WTC11 (cell line): ENCODE results near the gene RIMKLB. TPM values are rescaled to one million over a fixed set of nuclear protein-coding genes. Genes with fewer than 3 reads are reported as not detected.

Experiments
- ATAC-seq: fragments of 200-7000 bp; cut with Tn5 transposase; 2 replicates; pipeline ENCODE4 v1.10.0; 2021; ENCODE audit warnings: mild to moderate bottlenecking, moderate library complexity
- CTCF ChIA-PET: fragments of 300-600 bp; sonication (Branson Sonifier 250); formaldehyde crosslinking; loops from one replicate; lab custom pipeline; 2021; ENCODE audit warnings: antibody characterized with exemption; lab: Charles Lee
- POLR2A ChIA-PET: fragments of 350-600 bp; sonication (Branson Sonifier 250); formaldehyde crosslinking; loops from one replicate; lab custom pipeline; 2021; ENCODE audit warnings: antibody characterized with exemption; lab: Charles Lee
- DNase-seq: peaks from one replicate; pipeline ENCODE4 v3.0.0; 2021; ENCODE audit warnings: low spot score
- H3K27ac Mint-ChIP-seq: 2 replicates; pipeline ENCODE4 v1.8.0; 2021; ENCODE audit warnings: mixed read lengths
- H3K27me3 Mint-ChIP-seq: 2 replicates; pipeline ENCODE4 v1.8.0; 2021; ENCODE audit warnings: low read depth, mild to moderate bottlenecking, moderate library complexity, mixed read lengths
- H3K36me3 Mint-ChIP-seq: 2 replicates; pipeline ENCODE4 v1.8.0; 2021; ENCODE audit warnings: mixed read lengths
- H3K4me1 Mint-ChIP-seq: 2 replicates; pipeline ENCODE4 v1.8.0; 2022; ENCODE audit warnings: mixed read lengths
- H3K4me3 Mint-ChIP-seq: 2 replicates; pipeline ENCODE4 v1.8.0; 2021; ENCODE audit warnings: mild to moderate bottlenecking, moderate library complexity, mixed read lengths
- H3K9me3 Mint-ChIP-seq: 2 replicates; pipeline ENCODE4 v1.8.0; 2021; ENCODE audit warnings: mixed read lengths
- CBFB ChIP-seq: sonication (generic); formaldehyde crosslinking; IDR thresholded peaks from 2 replicates; pipeline ENCODE4 v1.8.1; 2022; ENCODE audit warnings: mild to moderate bottlenecking, low read depth, missing genetic modification reagents
- ETV6 ChIP-seq: sonication (generic); formaldehyde crosslinking; IDR thresholded peaks from 2 replicates; pipeline ENCODE4 v1.8.1; 2022; ENCODE audit warnings: mild to moderate bottlenecking, missing genetic modification reagents
- KAT7 ChIP-seq: sonication (generic); formaldehyde crosslinking; IDR thresholded peaks from 2 replicates; pipeline ENCODE4 v1.8.1; 2023; ENCODE audit warnings: missing genetic modification reagents, mild to moderate bottlenecking, borderline replicate concordance
- MYBL2 ChIP-seq: sonication (generic); formaldehyde crosslinking; IDR thresholded peaks from 2 replicates; pipeline ENCODE4 v1.8.1; 2023; ENCODE audit warnings: mild to moderate bottlenecking, moderate library complexity, missing genetic modification reagents
- NFYB ChIP-seq: sonication (generic); formaldehyde crosslinking; conservative IDR thresholded peaks from 2 replicates; pipeline ENCODE4 v1.8.0; 2022; ENCODE audit warnings: low read depth, missing genetic modification reagents
- NR2C2 ChIP-seq: sonication (generic); formaldehyde crosslinking; IDR thresholded peaks from 2 replicates; pipeline ENCODE4 v1.8.0; 2022; ENCODE audit warnings: mild to moderate bottlenecking, missing genetic modification reagents
- SMAD4 ChIP-seq: sonication (generic); formaldehyde crosslinking; IDR thresholded peaks from 2 replicates; pipeline ENCODE4 v1.8.0; 2022; ENCODE audit warnings: mild to moderate bottlenecking, missing genetic modification reagents
- SOX15 ChIP-seq: fragments of 250-450 bp; sonication (Bioruptor Pico); IDR thresholded peaks from 2 replicates; pipeline ENCODE4 v1.9.0; 2021; ENCODE audit warnings: mild to moderate bottlenecking
- TEAD4 ChIP-seq: sonication (generic); formaldehyde crosslinking; IDR thresholded peaks from 2 replicates; pipeline ENCODE4 v1.8.0; 2022; ENCODE audit warnings: mild to moderate bottlenecking, missing genetic modification reagents
- ZNF317 ChIP-seq: sonication (generic); formaldehyde crosslinking; IDR thresholded peaks from 2 replicates; pipeline ENCODE4 v1.8.1; 2023; ENCODE audit warnings: low read depth, mild to moderate bottlenecking, moderate library complexity, missing genetic modification reagents, borderline replicate concordance
- ZNF396 ChIP-seq: fragments of 250-450 bp; sonication (Bioruptor Pico); IDR thresholded peaks from 2 replicates; pipeline ENCODE4 v1.8.0; 2021; ENCODE audit warnings: mild to moderate bottlenecking, moderate library complexity, borderline replicate concordance
- ZNF416 ChIP-seq: fragments of 250-450 bp; sonication (Bioruptor Pico); IDR thresholded peaks from 2 replicates; pipeline ENCODE4 v1.9.0; 2021; ENCODE audit warnings: mild to moderate bottlenecking, inconsistent platforms
- total RNA-seq: library from RNA; stranded (reverse); gene quantifications from 3 replicates; pipeline ENCODE4 v1.2.3, GENCODE V29; 2021
- TF ChIP-seq, protein P1 (sequence below): fragments of 250-450 bp; sonication (Bioruptor Pico); IDR thresholded peaks from 2 replicates; pipeline ENCODE4 v1.9.0; 2021; ENCODE audit warnings: mild to moderate bottlenecking
- TF ChIP-seq, protein P2 (sequence below): sonication (generic); formaldehyde crosslinking; IDR thresholded peaks from 2 replicates; pipeline ENCODE4 v1.8.1; 2022; ENCODE audit warnings: mild to moderate bottlenecking, moderate library complexity, missing genetic modification reagents
- TF ChIP-seq, protein P3 (sequence below): sonication (generic); formaldehyde crosslinking; IDR thresholded peaks from 2 replicates; pipeline ENCODE4 v1.8.1; 2022; ENCODE audit warnings: mild to moderate bottlenecking, missing genetic modification reagents, moderate library complexity, borderline replicate concordance
- TF ChIP-seq, protein P4 (sequence below): sonication (generic); formaldehyde crosslinking; IDR thresholded peaks from 2 replicates; pipeline ENCODE4 v1.8.1; 2023; ENCODE audit warnings: mild to moderate bottlenecking, missing genetic modification reagents, moderate library complexity
- TF ChIP-seq, protein P5 (sequence below): sonication (generic); formaldehyde crosslinking; IDR thresholded peaks from 2 replicates; pipeline ENCODE4 v1.8.0; 2023; ENCODE audit warnings: mild to moderate bottlenecking, missing genetic modification reagents
- TF ChIP-seq, protein P6 (sequence below): sonication (generic); formaldehyde crosslinking; IDR thresholded peaks from 2 replicates; pipeline ENCODE4 v1.8.0; 2022; ENCODE audit warnings: mild to moderate bottlenecking, missing genetic modification reagents
- TF ChIP-seq, protein P7 (sequence below): fragments of 250-450 bp; sonication (Bioruptor Pico); IDR thresholded peaks from 2 replicates; pipeline ENCODE4 v1.9.0; 2021; ENCODE audit warnings: moderate library complexity, mild to moderate bottlenecking, inconsistent platforms, borderline replicate concordance

The RIMKLB gene
- total RNA-seq, 1 experiment from 2014 or later, result 106 TPM

DNA sequence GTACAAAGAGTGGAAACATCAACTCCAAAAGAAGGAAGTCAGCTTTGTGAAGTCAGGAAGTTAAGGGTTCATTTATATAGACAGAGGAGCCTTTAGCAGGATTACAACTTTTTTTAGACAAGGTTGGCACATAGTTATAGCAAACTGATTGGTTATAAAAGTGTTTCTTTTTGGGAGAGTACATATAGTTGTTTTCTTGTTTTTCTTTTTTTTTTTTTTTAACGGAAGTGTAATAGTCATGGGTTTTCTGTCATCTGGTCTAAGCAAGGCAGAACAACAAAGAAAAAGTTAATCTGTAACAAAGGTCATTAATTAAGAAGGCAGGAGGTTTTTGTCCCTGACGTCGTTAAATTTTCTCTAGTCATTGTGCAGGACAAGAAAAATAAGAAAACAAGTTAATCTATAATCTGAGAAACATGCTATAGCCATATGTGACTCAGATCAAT, 22.2 kb upstream of the RIMKLB start (continued):
- TF ChIP-seq, protein P1, sequence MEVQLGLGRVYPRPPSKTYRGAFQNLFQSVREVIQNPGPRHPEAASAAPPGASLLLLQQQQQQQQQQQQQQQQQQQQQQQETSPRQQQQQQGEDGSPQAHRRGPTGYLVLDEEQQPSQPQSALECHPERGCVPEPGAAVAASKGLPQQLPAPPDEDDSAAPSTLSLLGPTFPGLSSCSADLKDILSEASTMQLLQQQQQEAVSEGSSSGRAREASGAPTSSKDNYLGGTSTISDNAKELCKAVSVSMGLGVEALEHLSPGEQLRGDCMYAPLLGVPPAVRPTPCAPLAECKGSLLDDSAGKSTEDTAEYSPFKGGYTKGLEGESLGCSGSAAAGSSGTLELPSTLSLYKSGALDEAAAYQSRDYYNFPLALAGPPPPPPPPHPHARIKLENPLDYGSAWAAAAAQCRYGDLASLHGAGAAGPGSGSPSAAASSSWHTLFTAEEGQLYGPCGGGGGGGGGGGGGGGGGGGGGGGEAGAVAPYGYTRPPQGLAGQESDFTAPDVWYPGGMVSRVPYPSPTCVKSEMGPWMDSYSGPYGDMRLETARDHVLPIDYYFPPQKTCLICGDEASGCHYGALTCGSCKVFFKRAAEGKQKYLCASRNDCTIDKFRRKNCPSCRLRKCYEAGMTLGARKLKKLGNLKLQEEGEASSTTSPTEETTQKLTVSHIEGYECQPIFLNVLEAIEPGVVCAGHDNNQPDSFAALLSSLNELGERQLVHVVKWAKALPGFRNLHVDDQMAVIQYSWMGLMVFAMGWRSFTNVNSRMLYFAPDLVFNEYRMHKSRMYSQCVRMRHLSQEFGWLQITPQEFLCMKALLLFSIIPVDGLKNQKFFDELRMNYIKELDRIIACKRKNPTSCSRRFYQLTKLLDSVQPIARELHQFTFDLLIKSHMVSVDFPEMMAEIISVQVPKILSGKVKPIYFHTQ (CRISPR knock-in tag), result no peak
- no peak for TF ChIP-seq ZNF317 (CRISPR knock-in tag)
- no peak for TF ChIP-seq SOX15

DNA sequence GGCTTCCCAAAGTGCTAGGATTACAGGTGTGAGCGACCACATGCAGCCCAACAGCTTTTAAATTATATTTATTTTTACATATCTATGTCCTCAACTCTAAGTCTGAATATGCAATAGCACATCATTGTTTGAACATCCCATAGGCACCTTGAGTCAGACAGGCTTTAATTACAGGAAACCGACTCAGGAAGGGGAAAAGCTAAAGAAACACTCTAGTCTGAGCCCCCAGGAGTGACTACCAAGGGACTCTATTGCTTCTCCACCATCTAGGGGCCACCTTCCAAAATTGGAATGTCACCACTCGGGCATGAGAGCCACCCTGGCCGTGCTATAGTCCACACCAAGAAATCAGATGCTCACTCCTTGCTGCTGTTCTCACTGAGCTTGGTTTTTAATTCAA, 21.1 kb upstream of the RIMKLB start:
- ChIA-PET CTCF (interaction anchor here (0.6 to 2.8 kb wide), 7 partner anchors 19 to 373 kb away, joined by 3 to 11 read pairs (median 9); no protein-coding TSS in a partner anchor), POLR2A (no interaction called here)
- H3K4me1 Mint-ChIP-seq, result peaks cover 23% of the 10 kb centered on the region
- no peaks in the 10 kb centered on the region for H3K36me3 Mint-ChIP-seq
- no peak overlapping the region for H3K4me3 Mint-ChIP-seq
- H3K9me3 Mint-ChIP-seq, result peaks cover 5% of the 10 kb centered on the region
- no peak for ATAC-seq
- H3K27ac Mint-ChIP-seq, result no peak overlapping the region
- no peaks in the 10 kb centered on the region for H3K27me3 Mint-ChIP-seq
- no peak for TF ChIP-seq ZNF396 (CRISPR knock-in tag)
- no peak for TF ChIP-seq NR2C2
- TF ChIP-seq SMAD4 (CRISPR knock-in tag), result no peak
- TF ChIP-seq CBFB (CRISPR knock-in tag), result no peak
- TF ChIP-seq ZNF416 (CRISPR knock-in tag), result no peak
- TF ChIP-seq, protein P2, sequence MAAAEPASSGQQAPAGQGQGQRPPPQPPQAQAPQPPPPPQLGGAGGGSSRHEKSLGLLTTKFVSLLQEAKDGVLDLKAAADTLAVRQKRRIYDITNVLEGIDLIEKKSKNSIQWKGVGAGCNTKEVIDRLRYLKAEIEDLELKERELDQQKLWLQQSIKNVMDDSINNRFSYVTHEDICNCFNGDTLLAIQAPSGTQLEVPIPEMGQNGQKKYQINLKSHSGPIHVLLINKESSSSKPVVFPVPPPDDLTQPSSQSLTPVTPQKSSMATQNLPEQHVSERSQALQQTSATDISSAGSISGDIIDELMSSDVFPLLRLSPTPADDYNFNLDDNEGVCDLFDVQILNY (CRISPR knock-in tag), result no peak
- no peak for TF ChIP-seq KAT7 (CRISPR knock-in tag)
- TF ChIP-seq NFYB (CRISPR knock-in tag), result no peak
- TF ChIP-seq, protein P3, sequence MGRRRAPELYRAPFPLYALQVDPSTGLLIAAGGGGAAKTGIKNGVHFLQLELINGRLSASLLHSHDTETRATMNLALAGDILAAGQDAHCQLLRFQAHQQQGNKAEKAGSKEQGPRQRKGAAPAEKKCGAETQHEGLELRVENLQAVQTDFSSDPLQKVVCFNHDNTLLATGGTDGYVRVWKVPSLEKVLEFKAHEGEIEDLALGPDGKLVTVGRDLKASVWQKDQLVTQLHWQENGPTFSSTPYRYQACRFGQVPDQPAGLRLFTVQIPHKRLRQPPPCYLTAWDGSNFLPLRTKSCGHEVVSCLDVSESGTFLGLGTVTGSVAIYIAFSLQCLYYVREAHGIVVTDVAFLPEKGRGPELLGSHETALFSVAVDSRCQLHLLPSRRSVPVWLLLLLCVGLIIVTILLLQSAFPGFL (CRISPR knock-in tag), result no peak
- TF ChIP-seq, protein P4, sequence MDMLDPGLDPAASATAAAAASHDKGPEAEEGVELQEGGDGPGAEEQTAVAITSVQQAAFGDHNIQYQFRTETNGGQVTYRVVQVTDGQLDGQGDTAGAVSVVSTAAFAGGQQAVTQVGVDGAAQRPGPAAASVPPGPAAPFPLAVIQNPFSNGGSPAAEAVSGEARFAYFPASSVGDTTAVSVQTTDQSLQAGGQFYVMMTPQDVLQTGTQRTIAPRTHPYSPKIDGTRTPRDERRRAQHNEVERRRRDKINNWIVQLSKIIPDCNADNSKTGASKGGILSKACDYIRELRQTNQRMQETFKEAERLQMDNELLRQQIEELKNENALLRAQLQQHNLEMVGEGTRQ (CRISPR knock-in tag), result no peak
- TF ChIP-seq, protein P5, sequence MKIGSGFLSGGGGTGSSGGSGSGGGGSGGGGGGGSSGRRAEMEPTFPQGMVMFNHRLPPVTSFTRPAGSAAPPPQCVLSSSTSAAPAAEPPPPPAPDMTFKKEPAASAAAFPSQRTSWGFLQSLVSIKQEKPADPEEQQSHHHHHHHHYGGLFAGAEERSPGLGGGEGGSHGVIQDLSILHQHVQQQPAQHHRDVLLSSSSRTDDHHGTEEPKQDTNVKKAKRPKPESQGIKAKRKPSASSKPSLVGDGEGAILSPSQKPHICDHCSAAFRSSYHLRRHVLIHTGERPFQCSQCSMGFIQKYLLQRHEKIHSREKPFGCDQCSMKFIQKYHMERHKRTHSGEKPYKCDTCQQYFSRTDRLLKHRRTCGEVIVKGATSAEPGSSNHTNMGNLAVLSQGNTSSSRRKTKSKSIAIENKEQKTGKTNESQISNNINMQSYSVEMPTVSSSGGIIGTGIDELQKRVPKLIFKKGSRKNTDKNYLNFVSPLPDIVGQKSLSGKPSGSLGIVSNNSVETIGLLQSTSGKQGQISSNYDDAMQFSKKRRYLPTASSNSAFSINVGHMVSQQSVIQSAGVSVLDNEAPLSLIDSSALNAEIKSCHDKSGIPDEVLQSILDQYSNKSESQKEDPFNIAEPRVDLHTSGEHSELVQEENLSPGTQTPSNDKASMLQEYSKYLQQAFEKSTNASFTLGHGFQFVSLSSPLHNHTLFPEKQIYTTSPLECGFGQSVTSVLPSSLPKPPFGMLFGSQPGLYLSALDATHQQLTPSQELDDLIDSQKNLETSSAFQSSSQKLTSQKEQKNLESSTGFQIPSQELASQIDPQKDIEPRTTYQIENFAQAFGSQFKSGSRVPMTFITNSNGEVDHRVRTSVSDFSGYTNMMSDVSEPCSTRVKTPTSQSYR (CRISPR knock-in tag), result no peak
- TF ChIP-seq, protein P6, sequence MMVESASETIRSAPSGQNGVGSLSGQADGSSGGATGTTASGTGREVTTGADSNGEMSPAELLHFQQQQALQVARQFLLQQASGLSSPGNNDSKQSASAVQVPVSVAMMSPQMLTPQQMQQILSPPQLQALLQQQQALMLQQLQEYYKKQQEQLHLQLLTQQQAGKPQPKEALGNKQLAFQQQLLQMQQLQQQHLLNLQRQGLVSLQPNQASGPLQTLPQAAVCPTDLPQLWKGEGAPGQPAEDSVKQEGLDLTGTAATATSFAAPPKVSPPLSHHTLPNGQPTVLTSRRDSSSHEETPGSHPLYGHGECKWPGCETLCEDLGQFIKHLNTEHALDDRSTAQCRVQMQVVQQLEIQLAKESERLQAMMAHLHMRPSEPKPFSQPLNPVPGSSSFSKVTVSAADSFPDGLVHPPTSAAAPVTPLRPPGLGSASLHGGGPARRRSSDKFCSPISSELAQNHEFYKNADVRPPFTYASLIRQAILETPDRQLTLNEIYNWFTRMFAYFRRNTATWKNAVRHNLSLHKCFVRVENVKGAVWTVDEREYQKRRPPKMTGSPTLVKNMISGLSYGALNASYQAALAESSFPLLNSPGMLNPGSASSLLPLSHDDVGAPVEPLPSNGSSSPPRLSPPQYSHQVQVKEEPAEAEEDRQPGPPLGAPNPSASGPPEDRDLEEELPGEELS (CRISPR knock-in tag), result no peak
- TF ChIP-seq, protein P7, sequence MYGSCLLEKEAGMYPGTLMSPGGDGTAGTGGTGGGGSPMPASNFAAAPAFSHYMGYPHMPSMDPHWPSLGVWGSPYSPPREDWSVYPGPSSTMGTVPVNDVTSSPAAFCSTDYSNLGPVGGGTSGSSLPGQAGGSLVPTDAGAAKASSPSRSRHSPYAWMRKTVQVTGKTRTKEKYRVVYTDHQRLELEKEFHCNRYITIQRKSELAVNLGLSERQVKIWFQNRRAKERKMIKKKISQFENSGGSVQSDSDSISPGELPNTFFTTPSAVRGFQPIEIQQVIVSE (CRISPR knock-in tag), result no peak
- no peak for TF ChIP-seq SOX15
- no peak for TF ChIP-seq ETV6
- no peak for TF ChIP-seq MYBL2 (CRISPR knock-in tag)
- no peak for TF ChIP-seq TEAD4 (CRISPR knock-in tag)
- no peak for DNase-seq
